Skeletal muscle satellite cell (primary cell): ENCODE results near the gene ERAL1. TPM values are rescaled to one million over a fixed set of nuclear protein-coding genes. Genes with fewer than 3 reads are reported as not detected.

Experiments
- H3K27me3 ChIP-seq: 2 replicates; pipeline ENCODE4 v1.7.0; 2013; ENCODE audit warnings: low read length; ENCODE audit not compliant: control insufficient read depth, insufficient read depth
- H3K36me3 ChIP-seq: 2 replicates; pipeline ENCODE4 v1.7.0; 2013; ENCODE audit warnings: mild to moderate bottlenecking, control low read depth, low read length; ENCODE audit not compliant: insufficient read depth
- H3K4me1 ChIP-seq: 2 replicates; pipeline ENCODE4 v1.7.0; 2013; ENCODE audit warnings: low read length; ENCODE audit not compliant: control insufficient read depth, insufficient read depth
- H3K4me2 ChIP-seq: 2 replicates; pipeline ENCODE4 v1.7.0; 2013; ENCODE audit warnings: mild to moderate bottlenecking, low read length
- H3K4me3 ChIP-seq: 2 replicates; pipeline ENCODE4 v1.7.0; 2013; ENCODE audit warnings: low read length
- H3K9ac ChIP-seq: 2 replicates; pipeline ENCODE4 v1.7.0; 2013; ENCODE audit warnings: mild to moderate bottlenecking, low read depth, low read length, moderate library complexity
- H3K9me3 ChIP-seq: replicated peaks from 2 replicates; pipeline ENCODE4 v1.7.0; 2013; ENCODE audit warnings: mild to moderate bottlenecking, control low read depth, low read length
- total RNA-seq: library from RNA; depleted of rRNA; stranded (reverse); fragments of >200 nt; gene quantifications from 2 replicates; pipeline ENCODE4 v1.2.3, GENCODE V29; 2012; rRNA removed

ERAL1 gene
- 29.7 and 38.2 TPM in 2 replicates for total RNA-seq

- H3K4me1 ChIP-seq = peaks cover 9% of the 10 kb centered on the region
- H3K4me2 ChIP-seq = peak within 1 kb of the TSS; percentile 84
- peak within 1 kb of the TSS; percentile 87 for H3K9ac ChIP-seq
- no peaks in the 10 kb centered on the region for H3K27me3 ChIP-seq
- peak within 1 kb of the TSS; percentile 83 for H3K4me3 ChIP-seq
- H3K36me3 ChIP-seq = peaks cover 16% of the 10 kb centered on the region
- no peaks in the 10 kb centered on the region for H3K9me3 ChIP-seq
These were observed at the start of gene ERAL1 for GRCh38 chr17:28854457-28855335. ERAL1 (plus strand) TSS chr17:28855016; CDS start chr17:28855035, 19 bp downstream.

- Histone ChIP-seq H3K9ac (peak overlapping the region; percentile 95), H3K27me3 (no peaks in the 10 kb centered on the region), H3K36me3 (peaks cover 16% of the 10 kb centered on the region), H3K4me1 (peaks cover 50% of the 10 kb centered on the region), H3K4me3 (peak overlapping the region; percentile 60), H3K4me2 (peak overlapping the region; percentile 83), H3K9me3 (no peaks in the 10 kb centered on the region)
These were observed 46.7 kb upstream of the ERAL1 start for GRCh38 chr17:28807925-28808634.

GRCh38 chr17:28810437-28810836, 44.4 kb upstream of the ERAL1 start:
- Histone ChIP-seq H3K9ac (peak overlapping the region; percentile 95), H3K27me3 (no peaks in the 10 kb centered on the region), H3K4me3 (peak overlapping the region; percentile 80), H3K36me3 (peaks cover 7% of the 10 kb centered on the region), H3K4me1 (peaks cover 54% of the 10 kb centered on the region), H3K4me2 (peak overlapping the region; percentile 83), H3K9me3 (no peaks in the 10 kb centered on the region)

- Histone ChIP-seq H3K4me2 (peak overlapping the region; percentile 83), H3K36me3 (no peaks in the 10 kb centered on the region), H3K4me1 (peaks cover 51% of the 10 kb centered on the region), H3K9me3 (no peaks in the 10 kb centered on the region), H3K4me3 (peak overlapping the region; percentile 80), H3K27me3 (no peaks in the 10 kb centered on the region), H3K9ac (peak overlapping the region; percentile 95)
These were observed 43.1 kb upstream of the ERAL1 start for GRCh38 chr17:28811651-28812090.

- Histone ChIP-seq H3K9me3 (no peaks in the 10 kb centered on the region), H3K27me3 (no peaks in the 10 kb centered on the region), H3K4me1 (peaks cover 46% of the 10 kb centered on the region), H3K36me3 (no peaks in the 10 kb centered on the region), H3K4me2 (peak overlapping the region; percentile 90), H3K4me3 (peak overlapping the region; percentile 80), H3K9ac (peak overlapping the region; percentile 95)
These were observed 42.6 kb upstream of the ERAL1 start for GRCh38 chr17:28812091-28812747.

- H3K36me3 ChIP-seq = no peaks in the 10 kb centered on the region
- H3K9ac ChIP-seq = peak overlapping the region; percentile 95
- peaks cover 39% of the 10 kb centered on the region for H3K4me1 ChIP-seq
- H3K9me3 ChIP-seq = no peaks in the 10 kb centered on the region
- H3K27me3 ChIP-seq = no peaks in the 10 kb centered on the region
- peak overlapping the region; percentile 80 for H3K4me3 ChIP-seq
- H3K4me2 ChIP-seq = peak overlapping the region; percentile 90
These were observed 42.0 kb upstream of the ERAL1 start for GRCh38 chr17:28812748-28813377.

GRCh38 chr17:28816540-28816939, 38.3 kb upstream of the ERAL1 start:
- no peaks in the 10 kb centered on the region for H3K27me3 ChIP-seq
- no peak overlapping the region for H3K4me2 ChIP-seq
- no peak overlapping the region for H3K9ac ChIP-seq
- H3K4me3 ChIP-seq = no peak overlapping the region
- H3K9me3 ChIP-seq = no peaks in the 10 kb centered on the region
- H3K36me3 ChIP-seq = no peaks in the 10 kb centered on the region
- peaks cover 5% of the 10 kb centered on the region for H3K4me1 ChIP-seq

- Histone ChIP-seq H3K9ac (no peak overlapping the region), H3K27me3 (no peaks in the 10 kb centered on the region), H3K4me1 (no peaks in the 10 kb centered on the region), H3K36me3 (no peaks in the 10 kb centered on the region), H3K9me3 (no peaks in the 10 kb centered on the region), H3K4me2 (no peak overlapping the region), H3K4me3 (no peak overlapping the region)
These were observed 36.0 kb upstream of the ERAL1 start for GRCh38 chr17:28818819-28819221.

- Histone ChIP-seq H3K4me2 (no peak overlapping the region), H3K4me1 (no peaks in the 10 kb centered on the region), H3K4me3 (no peak overlapping the region), H3K36me3 (no peaks in the 10 kb centered on the region), H3K27me3 (no peaks in the 10 kb centered on the region), H3K9ac (no peak overlapping the region), H3K9me3 (no peaks in the 10 kb centered on the region)
These were observed 35.2 kb upstream of the ERAL1 start for GRCh38 chr17:28819582-28819981.

GRCh38 chr17:28827672-28828071, 27.1 kb upstream of the ERAL1 start:
- H3K4me2 ChIP-seq = peak overlapping the region; percentile 13

More at GRCh38 chr17:28827672-28828071, 27.1 kb upstream of the ERAL1 start:
- Histone ChIP-seq H3K27me3 (no peaks in the 10 kb centered on the region), H3K4me1 (peaks cover 20% of the 10 kb centered on the region), H3K36me3 (peaks cover 7% of the 10 kb centered on the region), H3K9ac (no peak overlapping the region), H3K4me3 (no peak overlapping the region), H3K9me3 (no peaks in the 10 kb centered on the region)
